ENCODE results near the gene POU5F2. TPM values are rescaled to one million over a fixed set of nuclear protein-coding genes. Genes with fewer than 3 reads are reported as not detected.

Gene POU5F2
- total RNA-seq, 4 donors from 2014 or later, result 0.73 to 3.8 (median 2.2) TPM

GRCh38 chr5:93748875-93749397, 7.5 kb upstream of the POU5F2 start:
- 93 to 94% methylated on average over 1 of the region's 1 CpG for WGBS, 2 donors
- TF ChIP-seq CTCF (IDR thresholded peaks at IDR 0.05) (no peak), POLR2A (IDR thresholded peaks at IDR 0.05) (no peak)
- Histone ChIP-seq H3K4me1 (peaks cover 0 to 8% (median 0%) of the 10 kb centered on the region in 3 donors), H3K27me3 (no peaks in the 10 kb centered on the region), H3K36me3 (no peaks in the 10 kb centered on the region), H3K27ac (no peak overlapping the region), H3K9me3 (no peaks in the 10 kb centered on the region), H3K4me3 (no peak overlapping the region)
- no peak for DNase-seq
- intact Hi-C loops (cut with DNase I), result no loop called here

DNA sequence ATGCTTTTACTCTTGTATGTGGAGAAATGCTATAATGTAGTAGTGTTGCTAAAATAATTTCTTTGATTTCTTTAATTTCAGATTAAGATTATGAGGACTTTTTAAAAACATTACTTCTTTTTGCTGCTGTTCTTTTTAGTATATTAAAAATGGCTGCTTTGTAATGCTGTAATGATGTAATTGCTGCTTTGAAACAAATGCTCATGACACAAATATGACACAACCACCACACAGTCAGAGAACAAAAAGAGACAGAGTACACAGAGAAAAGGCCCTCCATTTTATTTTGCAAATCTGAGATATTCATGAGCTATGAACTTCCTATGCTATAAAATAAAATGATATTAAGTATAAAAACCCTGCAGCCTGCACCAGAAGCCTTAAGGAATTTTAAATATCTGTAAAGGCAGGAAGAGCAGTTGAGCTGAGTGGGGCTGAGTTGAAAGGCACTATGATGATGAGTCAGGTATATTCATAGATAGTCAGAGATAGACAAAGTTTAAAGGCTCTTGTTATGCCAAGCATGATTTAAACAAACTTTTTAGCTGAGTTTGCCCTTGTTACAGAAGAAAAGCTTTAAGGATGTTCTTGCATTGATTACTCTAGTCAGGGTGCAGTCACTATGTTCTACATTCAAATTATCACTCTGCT, 5.1 kb upstream of the POU5F2 start:
- no peaks in the 10 kb centered on the region for H3K9me3 ChIP-seq
- no peak for TF ChIP-seq CTCF (IDR thresholded peaks at IDR 0.05)
- TF ChIP-seq POLR2A (IDR thresholded peaks at IDR 0.05), result no peak
- H3K27me3 ChIP-seq, result no peaks in the 10 kb centered on the region

GRCh38 chr5:93736284-93736683, 5.1 kb downstream of the POU5F2 start:
- H3K9me3 ChIP-seq, result no peaks in the 10 kb centered on the region
- intact Hi-C loops (cut with DNase I), result no loop called here
- no peak overlapping the region for H3K27ac ChIP-seq
- no peaks in the 10 kb centered on the region for H3K27me3 ChIP-seq
- no peaks in the 10 kb centered on the region for H3K4me1 ChIP-seq
- TF ChIP-seq POLR2A (IDR thresholded peaks at IDR 0.05) (no peak), CTCF (IDR thresholded peaks at IDR 0.05) (no peak)
- peaks cover 0 to 10% (median 0%) of the 10 kb centered on the region in 3 donors for H3K36me3 ChIP-seq
- 80 to 85% methylated on average over 2 of the region's 2 CpGs for WGBS, 2 donors
- no peak for DNase-seq
- H3K4me3 ChIP-seq, result no peak overlapping the region

More for the DNA sequence above, 5.1 kb upstream of the POU5F2 start:
- H3K4me3 ChIP-seq, result no peak overlapping the region
- no peak overlapping the region for H3K27ac ChIP-seq
- DNase-seq, result no peak
- no peaks in the 10 kb centered on the region for H3K4me1 ChIP-seq
- H3K36me3 ChIP-seq, result peaks cover 0 to 4% (median 0%) of the 10 kb centered on the region in 3 donors
- intact Hi-C loops (cut with DNase I), result no loop called here

GRCh38 chr5:93735378-93735777, 6.0 kb downstream of the POU5F2 start:
- TF ChIP-seq POLR2A (IDR thresholded peaks at IDR 0.05) (no peak), CTCF (IDR thresholded peaks at IDR 0.05) (no peak)
- H3K4me1 ChIP-seq, result no peaks in the 10 kb centered on the region
- no peak overlapping the region for H3K27ac ChIP-seq
- intact Hi-C loops (cut with DNase I), result no loop called here
- no peak for DNase-seq
- H3K4me3 ChIP-seq, result no peak overlapping the region
- 78 to 82% methylated on average over 1 of the region's 1 CpG for WGBS, 2 donors
- H3K9me3 ChIP-seq, result no peaks in the 10 kb centered on the region
- H3K27me3 ChIP-seq, result no peaks in the 10 kb centered on the region
- H3K36me3 ChIP-seq, result peaks cover 0 to 1% (median 0%) of the 10 kb centered on the region in 3 donors

DNA sequence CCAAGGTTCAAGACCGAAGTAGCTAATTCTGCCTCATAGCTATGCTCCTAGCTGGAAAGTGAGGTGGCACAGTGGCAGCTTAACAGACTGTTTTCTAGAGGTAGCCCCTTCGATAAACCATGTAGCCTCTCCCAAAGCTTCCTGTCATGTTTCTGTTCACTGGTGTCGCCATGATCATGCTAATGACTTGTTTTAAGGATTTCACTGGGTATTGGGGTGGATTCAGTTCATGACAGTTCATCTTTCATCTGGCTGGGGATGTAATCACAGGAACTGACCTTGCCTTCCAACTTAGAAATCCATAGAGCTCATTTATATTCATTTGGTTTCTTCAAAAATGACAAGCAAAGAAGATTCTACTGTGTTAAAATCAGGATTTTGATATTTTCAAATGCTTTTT, 9.4 kb downstream of the POU5F2 start:
- no peaks in the 10 kb centered on the region for H3K4me1 ChIP-seq
- no peaks in the 10 kb centered on the region for H3K36me3 ChIP-seq
- intact Hi-C loops (cut with DNase I), result no loop called here
- WGBS, 2 donors, result 85 to 95% methylated on average over 3 of the region's 3 CpGs
- no peak overlapping the region for H3K4me3 ChIP-seq
- DNase-seq, result no peak
- H3K27ac ChIP-seq, result no peak overlapping the region
- no peak for TF ChIP-seq CTCF (IDR thresholded peaks at IDR 0.05)
- no peak for TF ChIP-seq POLR2A (IDR thresholded peaks at IDR 0.05)
- H3K9me3 ChIP-seq, result no peaks in the 10 kb centered on the region
- no peaks in the 10 kb centered on the region for H3K27me3 ChIP-seq
